ENCODE measurements around the gene MYCBP2. TPM values are rescaled to one million over a fixed set of nuclear protein-coding genes. Genes with fewer than 3 reads are reported as not detected.

Gene MYCBP2
- 53.3 and 85.2 TPM in 2 replicates for total RNA-seq (2014; rRNA removed)
- Bru-seq, nascent RNA = percentile 83 among the genes with signal in this experiment
- BruChase-seq, experiment 1, labeled RNA remaining after a 6-hour chase = percentile 78 among the genes with signal in this experiment
- BruChase-seq, experiment 2, labeled RNA remaining after a 2-hour chase = percentile 83 among the genes with signal in this experiment
- long read RNA-seq, partial matches to known transcripts = 14 of 26 reads
- long read RNA-seq, other reads (novel, unspliced or antisense) = 11 of 26 reads

GRCh38 chr13:77326905-77327604 is at the start of gene MYCBP2:
TSS of gene MYCBP2 (minus strand) at chr13:77327094. CDS start at chr13:77326775, 319 bp downstream.
- Histone ChIP-seq H3K27ac (ENCODE audit: low read length) (no peak within 1 kb of the TSS; the same call in 1 of the 2 replicates), H3K36me3 (ENCODE audit: low read depth, low read length) (no peaks in the 10 kb centered on the region), H3K4me2 (ENCODE audit: low read length) (peak within 1 kb of the TSS; percentile 94), H4K20me1 (ENCODE audit: low read length) (peaks cover 30% of the 10 kb centered on the region), H2AFZ (ENCODE audit: low read length) (peak within 1 kb of the TSS; percentile 79), H3K27me3 (ENCODE audit: low read length) (no peaks in the 10 kb centered on the region), H3K9me3 (ENCODE audit: low read length) (no peaks in the 10 kb centered on the region), H3F3A (ENCODE audit: low read length, unreplicated experiment) (no peaks in the 10 kb centered on the region), H3K9ac (ENCODE audit: low read length) (peak within 1 kb of the TSS; percentile 86), H3K9me2 (replicated peaks; ENCODE audit: low read length) (no peaks in the 10 kb centered on the region), H3K4me3 (ENCODE audit: low read length) (peak within 1 kb of the TSS; percentile 77), H3K4me1 (ENCODE audit: insufficient read depth, low read length) (peaks cover 19% of the 10 kb centered on the region), H3K79me2 (ENCODE audit: low read length) (peaks cover 48% of the 10 kb centered on the region)
- intact Hi-C loops (cut with micrococcal nuclease) = loop anchor here (5.0 kb wide), 3 partner anchors 45 to 240 kb away; no protein-coding TSS in a partner anchor
- ATAC-seq (peak; percentile 52), DNase-seq (peak; percentile 96)
- POLR2A ChIA-PET (ENCODE audit: unreplicated experiment) = interaction anchor here (0.6 to 0.7 kb wide), 2 partner anchors 118 to 151 kb away, joined by 4 to 6 read pairs; no protein-coding TSS in a partner anchor
- BruUV-seq (replicated peaks) = no TSS peak
- TF ChIP-seq EZH2 (IDR thresholded peaks at IDR 0.05; ENCODE audit: low read length, unreplicated experiment) (no peak), EZH2phosphoT487 (IDR thresholded peaks at IDR 0.05; ENCODE audit: borderline replicate concordance, low read length) (no peak), CTCF (conservative IDR thresholded peaks at IDR 0.05; ENCODE audit: low read depth, low read length) (no peak)
- CTCF ChIA-PET = interaction anchor here (0.8 kb wide), 1 partner anchor 103 kb away, joined by 4 read pairs; no protein-coding TSS in a partner anchor

GRCh38 chr13:77375560-77376108 is 48.7 kb upstream of the MYCBP2 start:
- Histone ChIP-seq H3F3A (ENCODE audit: low read length, unreplicated experiment) (no peaks in the 10 kb centered on the region), H4K20me1 (ENCODE audit: low read length) (no peaks in the 10 kb centered on the region), H3K27me3 (ENCODE audit: low read length) (no peaks in the 10 kb centered on the region), H3K79me2 (ENCODE audit: low read length) (no peaks in the 10 kb centered on the region), H3K4me3 (ENCODE audit: low read length) (no peak overlapping the region), H3K9me2 (replicated peaks; ENCODE audit: low read length) (no peaks in the 10 kb centered on the region), H3K9me3 (ENCODE audit: low read length) (no peaks in the 10 kb centered on the region), H3K9ac (ENCODE audit: low read length) (no peak overlapping the region), H3K36me3 (ENCODE audit: low read depth, low read length) (no peaks in the 10 kb centered on the region), H3K4me1 (ENCODE audit: insufficient read depth, low read length) (no peaks in the 10 kb centered on the region), H3K27ac (ENCODE audit: low read length) (no peak overlapping the region), H2AFZ (ENCODE audit: low read length) (no peak overlapping the region), H3K4me2 (ENCODE audit: low read length) (no peak overlapping the region)
- ChIA-PET POLR2A (ENCODE audit: unreplicated experiment) (no interaction called here), CTCF (no interaction called here)
- no peak for ATAC-seq
- no peak for DNase-seq
- TF ChIP-seq EZH2phosphoT487 (IDR thresholded peaks at IDR 0.05; ENCODE audit: borderline replicate concordance, low read length) (no peak), CTCF (conservative IDR thresholded peaks at IDR 0.05; ENCODE audit: low read depth, low read length) (no peak), EZH2 (IDR thresholded peaks at IDR 0.05; ENCODE audit: low read length, unreplicated experiment) (no peak)
- BruUV-seq (replicated peaks) = no TSS peak
- intact Hi-C loops (cut with micrococcal nuclease) = no loop called here
